GM23338 (cell line): ENCODE data around the gene SRSF2.

ENCODE experiments used
- CREB1 ChIP-seq: fragments of 250-450 bp; sonication (Bioruptor Pico); IDR thresholded peaks from 2 replicates; pipeline ENCODE4 v1.5.0; 2020; ENCODE audit warnings: low read depth, mild to moderate bottlenecking, moderate library complexity
- EZH2 ChIP-seq: fragments of 200-600 bp; sonication (generic); IDR thresholded peaks from one replicate; pipeline ENCODE4 v1.8.0; 2017; ENCODE audit warnings: antibody characterized with exemption, mild to moderate bottlenecking, low read depth; ENCODE audit not compliant: unreplicated experiment
- EZH2phosphoT487 ChIP-seq: fragments of 200-600 bp; sonication (generic); IDR thresholded peaks from one replicate; pipeline ENCODE4 v1.8.1; 2018; ENCODE audit warnings: antibody characterized with exemption; ENCODE audit not compliant: unreplicated experiment
- TF ChIP-seq, protein P1 (sequence below), 2 experiments: fragments of 200-600 bp in 1 of 2; sonication (generic) in 1 of 2; conservative IDR thresholded peaks; 2 replicates each; pipeline versions ENCODE4 v1.5.1 to v1.6.1; 2016 to 2017; ENCODE audit warnings: antibody characterized with exemption in 2 of 2, low read depth in 2 of 2, mild to moderate bottlenecking in 2 of 2, moderate library complexity in 1 of 2
- TF ChIP-seq, protein P2 (sequence below): IDR thresholded peaks from one replicate; pipeline ENCODE4 v1.6.1; 2018; ENCODE audit warnings: antibody characterized with exemption; ENCODE audit not compliant: unreplicated experiment
- TF ChIP-seq, protein P3 (sequence below): IDR thresholded peaks from 2 replicates; pipeline ENCODE4 v1.6.1; 2016; ENCODE audit warnings: antibody characterized with exemption

DNA sequence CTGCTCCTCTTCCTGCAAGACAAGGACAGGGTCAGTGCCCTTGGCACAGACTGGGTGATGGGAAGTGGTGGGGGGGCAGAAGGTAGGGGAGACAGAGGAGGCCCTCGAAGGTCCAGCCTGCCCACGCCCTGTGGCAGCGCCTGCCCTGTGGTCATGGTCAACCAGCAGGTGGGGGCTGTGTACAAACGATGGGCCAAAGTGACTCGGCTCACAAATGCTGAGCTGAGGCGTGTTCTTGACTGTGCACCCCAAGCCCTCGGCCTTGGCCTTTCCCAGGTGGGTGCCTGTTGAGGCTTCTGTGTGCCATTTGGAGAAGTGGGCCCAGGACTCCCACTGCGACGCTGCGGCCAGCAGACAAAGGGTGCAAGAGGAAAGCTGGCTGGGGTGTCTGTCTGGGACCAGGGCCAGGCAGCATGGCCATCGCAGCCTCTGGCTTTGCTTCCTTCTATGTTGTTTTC, 48.9 kb downstream of the SRSF2 start:
- TF ChIP-seq, protein P1, sequence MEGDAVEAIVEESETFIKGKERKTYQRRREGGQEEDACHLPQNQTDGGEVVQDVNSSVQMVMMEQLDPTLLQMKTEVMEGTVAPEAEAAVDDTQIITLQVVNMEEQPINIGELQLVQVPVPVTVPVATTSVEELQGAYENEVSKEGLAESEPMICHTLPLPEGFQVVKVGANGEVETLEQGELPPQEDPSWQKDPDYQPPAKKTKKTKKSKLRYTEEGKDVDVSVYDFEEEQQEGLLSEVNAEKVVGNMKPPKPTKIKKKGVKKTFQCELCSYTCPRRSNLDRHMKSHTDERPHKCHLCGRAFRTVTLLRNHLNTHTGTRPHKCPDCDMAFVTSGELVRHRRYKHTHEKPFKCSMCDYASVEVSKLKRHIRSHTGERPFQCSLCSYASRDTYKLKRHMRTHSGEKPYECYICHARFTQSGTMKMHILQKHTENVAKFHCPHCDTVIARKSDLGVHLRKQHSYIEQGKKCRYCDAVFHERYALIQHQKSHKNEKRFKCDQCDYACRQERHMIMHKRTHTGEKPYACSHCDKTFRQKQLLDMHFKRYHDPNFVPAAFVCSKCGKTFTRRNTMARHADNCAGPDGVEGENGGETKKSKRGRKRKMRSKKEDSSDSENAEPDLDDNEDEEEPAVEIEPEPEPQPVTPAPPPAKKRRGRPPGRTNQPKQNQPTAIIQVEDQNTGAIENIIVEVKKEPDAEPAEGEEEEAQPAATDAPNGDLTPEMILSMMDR (conservative IDR thresholded peaks at IDR 0.05; ENCODE audit: low read depth in 2 of 2) = 0 out of 4 replicates have a peak, but pooled peaks of 1 of the 2 experiments have one; percentile 11
- TF ChIP-seq, protein P2, sequence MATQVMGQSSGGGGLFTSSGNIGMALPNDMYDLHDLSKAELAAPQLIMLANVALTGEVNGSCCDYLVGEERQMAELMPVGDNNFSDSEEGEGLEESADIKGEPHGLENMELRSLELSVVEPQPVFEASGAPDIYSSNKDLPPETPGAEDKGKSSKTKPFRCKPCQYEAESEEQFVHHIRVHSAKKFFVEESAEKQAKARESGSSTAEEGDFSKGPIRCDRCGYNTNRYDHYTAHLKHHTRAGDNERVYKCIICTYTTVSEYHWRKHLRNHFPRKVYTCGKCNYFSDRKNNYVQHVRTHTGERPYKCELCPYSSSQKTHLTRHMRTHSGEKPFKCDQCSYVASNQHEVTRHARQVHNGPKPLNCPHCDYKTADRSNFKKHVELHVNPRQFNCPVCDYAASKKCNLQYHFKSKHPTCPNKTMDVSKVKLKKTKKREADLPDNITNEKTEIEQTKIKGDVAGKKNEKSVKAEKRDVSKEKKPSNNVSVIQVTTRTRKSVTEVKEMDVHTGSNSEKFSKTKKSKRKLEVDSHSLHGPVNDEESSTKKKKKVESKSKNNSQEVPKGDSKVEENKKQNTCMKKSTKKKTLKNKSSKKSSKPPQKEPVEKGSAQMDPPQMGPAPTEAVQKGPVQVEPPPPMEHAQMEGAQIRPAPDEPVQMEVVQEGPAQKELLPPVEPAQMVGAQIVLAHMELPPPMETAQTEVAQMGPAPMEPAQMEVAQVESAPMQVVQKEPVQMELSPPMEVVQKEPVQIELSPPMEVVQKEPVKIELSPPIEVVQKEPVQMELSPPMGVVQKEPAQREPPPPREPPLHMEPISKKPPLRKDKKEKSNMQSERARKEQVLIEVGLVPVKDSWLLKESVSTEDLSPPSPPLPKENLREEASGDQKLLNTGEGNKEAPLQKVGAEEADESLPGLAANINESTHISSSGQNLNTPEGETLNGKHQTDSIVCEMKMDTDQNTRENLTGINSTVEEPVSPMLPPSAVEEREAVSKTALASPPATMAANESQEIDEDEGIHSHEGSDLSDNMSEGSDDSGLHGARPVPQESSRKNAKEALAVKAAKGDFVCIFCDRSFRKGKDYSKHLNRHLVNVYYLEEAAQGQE = no peak
- TF ChIP-seq EZH2 (no peak), EZH2phosphoT487 (no peak), CREB1 (CRISPR knock-in tag) (no peak)
- TF ChIP-seq, protein P3, sequence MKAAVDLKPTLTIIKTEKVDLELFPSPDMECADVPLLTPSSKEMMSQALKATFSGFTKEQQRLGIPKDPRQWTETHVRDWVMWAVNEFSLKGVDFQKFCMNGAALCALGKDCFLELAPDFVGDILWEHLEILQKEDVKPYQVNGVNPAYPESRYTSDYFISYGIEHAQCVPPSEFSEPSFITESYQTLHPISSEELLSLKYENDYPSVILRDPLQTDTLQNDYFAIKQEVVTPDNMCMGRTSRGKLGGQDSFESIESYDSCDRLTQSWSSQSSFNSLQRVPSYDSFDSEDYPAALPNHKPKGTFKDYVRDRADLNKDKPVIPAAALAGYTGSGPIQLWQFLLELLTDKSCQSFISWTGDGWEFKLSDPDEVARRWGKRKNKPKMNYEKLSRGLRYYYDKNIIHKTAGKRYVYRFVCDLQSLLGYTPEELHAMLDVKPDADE = no peak
